Peyer's patch (tissue), 4 donors: Measurements from ENCODE around the gene FDX2.

Experiments used
- CTCF ChIP-seq, 6 experiments: fragments of 450-650 bp in 4 of 6; fragments of 200-600 bp in 2 of 6; sonication (generic) in 1 of 6; IDR thresholded peaks; one replicate each; pipeline ENCODE4 v1.5.1; 2017 to 2019; ENCODE audit warnings: antibody characterized with exemption in 6 of 6, mild to moderate bottlenecking in 3 of 6, moderate library complexity in 1 of 6
- POLR2A ChIP-seq, 2 donors: fragments of 450-650 bp; IDR thresholded peaks; one replicate each; pipeline ENCODE4 v1.5.1; 2017; ENCODE audit warnings: antibody characterized with exemption in 2 of 2, mild to moderate bottlenecking in 2 of 2, moderate library complexity in 2 of 2

- TF ChIP-seq CTCF (IDR thresholded peaks at IDR 0.05) (no peak), POLR2A (IDR thresholded peaks at IDR 0.05) (no peak)
These were observed 19.7 kb upstream of the FDX2 start for GRCh38 chr19:10335352-10335985.
